OCI-LY1 (cell line): ENCODE measurements around the gene MYO16.

Experiments
- H2AFZ ChIP-seq: fragments of 200-600 bp; sonication (generic), shearing (Covaris generic); 2 replicates; pipeline ENCODE4 v1.6.0; 2014; ENCODE audit warnings: antibody characterized with exemption, mild to moderate bottlenecking, low read length
- H3F3A ChIP-seq: fragments of 200-600 bp; sonication (generic), shearing (Covaris generic); 2 replicates; pipeline ENCODE4 v1.6.0; 2014; ENCODE audit warnings: mild to moderate bottlenecking, antibody characterized with exemption, low read length, moderate library complexity; ENCODE audit not compliant: insufficient read depth
- H3K27ac ChIP-seq: fragments of 200-600 bp; sonication (generic); 2 replicates; pipeline ENCODE4 v1.5.1; 2014; ENCODE audit warnings: low read length, mixed run types, mild to moderate bottlenecking, low read depth; ENCODE audit not compliant: poor library complexity, severe bottlenecking
- H3K27me3 ChIP-seq: fragments of 200-600 bp; sonication (generic); 2 replicates; pipeline ENCODE4 v1.6.0; 2014; ENCODE audit warnings: antibody characterized with exemption, mild to moderate bottlenecking, low read length, moderate library complexity; ENCODE audit not compliant: insufficient read depth
- H3K36me3 ChIP-seq: fragments of 200-600 bp; sonication (generic); 2 replicates; pipeline ENCODE4 v1.6.1; 2014; ENCODE audit warnings: mild to moderate bottlenecking, antibody characterized with exemption, low read length, moderate library complexity, mixed read lengths; ENCODE audit not compliant: insufficient read depth
- H3K4me1 ChIP-seq: fragments of 200-600 bp; sonication (generic); 2 replicates; pipeline ENCODE4 v1.5.1; 2014; ENCODE audit warnings: mild to moderate bottlenecking, low read length, moderate library complexity; ENCODE audit not compliant: insufficient read depth, severe bottlenecking
- H3K4me2 ChIP-seq: fragments of 200-600 bp; sonication (generic), shearing (Covaris generic); 2 replicates; pipeline ENCODE4 v1.6.1; 2014; ENCODE audit warnings: low read length
- H3K4me3 ChIP-seq: fragments of 200-600 bp; sonication (generic); 2 replicates; pipeline ENCODE4 v1.5.1; 2014; ENCODE audit warnings: low read length, low read depth, mild to moderate bottlenecking, mixed read lengths; ENCODE audit not compliant: poor library complexity, severe bottlenecking
- H3K79me2 ChIP-seq: fragments of 200-600 bp; shearing (Covaris generic); 2 replicates; pipeline ENCODE4 v1.6.1; 2016; ENCODE audit warnings: mixed run types, low read length, mixed read lengths; ENCODE audit not compliant: insufficient read depth
- H3K9ac ChIP-seq: fragments of 200-600 bp; sonication (generic), shearing (Covaris generic); 2 replicates; pipeline ENCODE4 v1.6.1; 2014; ENCODE audit warnings: mild to moderate bottlenecking, low read length, mixed read lengths
- H3K9me2 ChIP-seq: fragments of 200-600 bp; sonication (generic), shearing (Covaris generic); 2 replicates; pipeline ENCODE4 v1.6.1; 2014; ENCODE audit warnings: low read depth, mild to moderate bottlenecking, low read length, mixed read lengths
- H3K9me3 ChIP-seq: fragments of 200-600 bp; shearing (Covaris generic); 2 replicates; pipeline ENCODE4 v1.6.1; 2014; ENCODE audit warnings: low read length, mixed read lengths
- H4K20me1 ChIP-seq: fragments of 200-600 bp; sonication (generic), shearing (Covaris generic); 2 replicates; pipeline ENCODE4 v1.6.0; 2016; ENCODE audit warnings: mild to moderate bottlenecking, low read length; ENCODE audit not compliant: insufficient read depth
- EZH2 ChIP-seq: fragments of 200-600 bp; sonication (generic), shearing (Covaris generic); IDR thresholded peaks from 2 replicates; pipeline ENCODE4 v1.8.0; 2017; ENCODE audit warnings: borderline replicate concordance, mixed run types, mild to moderate bottlenecking, antibody characterized with exemption, low read length, moderate library complexity, mixed read lengths
- TF ChIP-seq, protein P1 (sequence below): fragments of 200-600 bp; sonication (generic), shearing (Covaris generic); IDR thresholded peaks from 2 replicates; pipeline ENCODE4 v1.5.1; 2017; ENCODE audit warnings: mild to moderate bottlenecking, antibody characterized with exemption, low read length, moderate library complexity, mixed read lengths

Gene MYO16

DNA sequence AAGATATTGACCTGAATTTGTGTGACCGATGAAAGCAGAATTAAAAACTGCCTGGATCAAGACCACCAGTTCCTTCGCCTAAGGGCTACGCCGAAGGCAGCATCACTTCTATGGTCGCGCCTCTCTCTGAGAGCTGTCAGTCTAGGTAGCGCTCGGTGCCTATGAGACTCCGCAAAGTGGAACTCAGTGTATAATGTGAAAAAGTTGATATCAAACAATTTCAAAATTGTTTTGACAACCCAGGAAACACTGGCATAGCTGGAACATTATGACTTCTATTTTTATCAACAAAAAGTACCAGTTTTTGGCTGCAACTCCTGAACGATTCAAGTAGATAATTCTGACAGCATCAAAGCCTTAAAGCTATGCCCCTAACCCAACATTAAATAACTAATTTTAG is 223.6 kb downstream of the MYO16 start:
- H3K4me2 ChIP-seq: no peak overlapping the region
- H3K27me3 ChIP-seq: no peaks in the 10 kb centered on the region
- H3K79me2 ChIP-seq: no peaks in the 10 kb centered on the region
- H3F3A ChIP-seq: no peaks in the 10 kb centered on the region
- no peak overlapping the region for H3K4me3 ChIP-seq
- no peaks in the 10 kb centered on the region for H3K4me1 ChIP-seq
- no peak overlapping the region for H2AFZ ChIP-seq
- no peaks in the 10 kb centered on the region for H3K36me3 ChIP-seq
- no peak overlapping the region for H3K9ac ChIP-seq
- H4K20me1 ChIP-seq: no peaks in the 10 kb centered on the region
- TF ChIP-seq, protein P1, sequence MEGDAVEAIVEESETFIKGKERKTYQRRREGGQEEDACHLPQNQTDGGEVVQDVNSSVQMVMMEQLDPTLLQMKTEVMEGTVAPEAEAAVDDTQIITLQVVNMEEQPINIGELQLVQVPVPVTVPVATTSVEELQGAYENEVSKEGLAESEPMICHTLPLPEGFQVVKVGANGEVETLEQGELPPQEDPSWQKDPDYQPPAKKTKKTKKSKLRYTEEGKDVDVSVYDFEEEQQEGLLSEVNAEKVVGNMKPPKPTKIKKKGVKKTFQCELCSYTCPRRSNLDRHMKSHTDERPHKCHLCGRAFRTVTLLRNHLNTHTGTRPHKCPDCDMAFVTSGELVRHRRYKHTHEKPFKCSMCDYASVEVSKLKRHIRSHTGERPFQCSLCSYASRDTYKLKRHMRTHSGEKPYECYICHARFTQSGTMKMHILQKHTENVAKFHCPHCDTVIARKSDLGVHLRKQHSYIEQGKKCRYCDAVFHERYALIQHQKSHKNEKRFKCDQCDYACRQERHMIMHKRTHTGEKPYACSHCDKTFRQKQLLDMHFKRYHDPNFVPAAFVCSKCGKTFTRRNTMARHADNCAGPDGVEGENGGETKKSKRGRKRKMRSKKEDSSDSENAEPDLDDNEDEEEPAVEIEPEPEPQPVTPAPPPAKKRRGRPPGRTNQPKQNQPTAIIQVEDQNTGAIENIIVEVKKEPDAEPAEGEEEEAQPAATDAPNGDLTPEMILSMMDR: no peak
- no peak for TF ChIP-seq EZH2
- H3K27ac ChIP-seq: no peak overlapping the region
- no peaks in the 10 kb centered on the region for H3K9me2 ChIP-seq
- H3K9me3 ChIP-seq: no peaks in the 10 kb centered on the region

DNA sequence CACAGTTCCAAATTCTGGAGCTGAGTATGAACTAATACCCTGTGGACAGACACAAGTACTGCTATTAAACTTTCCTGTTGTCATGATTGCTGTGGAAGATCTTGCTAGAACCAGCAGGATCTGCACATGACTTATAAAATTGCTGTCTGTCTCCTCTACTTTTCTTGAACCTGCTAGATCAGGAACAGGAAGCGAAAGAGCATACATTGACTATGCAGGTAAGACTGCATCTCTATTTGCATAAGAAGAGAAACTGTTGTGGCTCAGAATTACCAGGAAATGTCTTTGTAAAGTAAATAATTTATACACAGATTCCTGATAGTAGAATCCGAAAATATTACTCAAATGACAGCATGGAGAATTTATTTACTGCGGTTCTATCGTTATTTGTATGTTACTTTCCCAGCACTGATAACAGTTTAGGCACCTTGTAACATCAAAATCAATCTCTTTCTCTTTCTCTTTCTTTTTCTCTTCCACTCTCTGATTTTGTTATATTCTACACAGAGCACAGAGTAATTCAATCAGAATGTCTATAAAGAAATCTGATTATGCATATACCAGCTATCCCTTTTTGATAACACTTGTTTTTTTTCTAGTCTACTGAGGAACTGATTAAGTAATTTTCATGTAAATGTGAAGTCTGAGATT is 226.5 kb downstream of the MYO16 start:
- Histone ChIP-seq H3F3A (no peaks in the 10 kb centered on the region), H3K9me3 (no peaks in the 10 kb centered on the region), H3K36me3 (no peaks in the 10 kb centered on the region), H3K27me3 (no peaks in the 10 kb centered on the region), H3K9ac (no peak overlapping the region), H3K27ac (no peak overlapping the region), H3K4me1 (no peaks in the 10 kb centered on the region), H3K4me2 (no peak overlapping the region), H3K9me2 (no peaks in the 10 kb centered on the region), H4K20me1 (no peaks in the 10 kb centered on the region), H2AFZ (no peak overlapping the region), H3K79me2 (no peaks in the 10 kb centered on the region), H3K4me3 (no peak overlapping the region)
- TF ChIP-seq, protein P1: no peak
- TF ChIP-seq EZH2: no peak

- no peaks in the 10 kb centered on the region for H3K9me3 ChIP-seq
- TF ChIP-seq, protein P1: no peak
- TF ChIP-seq EZH2: no peak
- no peaks in the 10 kb centered on the region for H3K9me2 ChIP-seq
- H4K20me1 ChIP-seq: no peaks in the 10 kb centered on the region
- H3K27me3 ChIP-seq: no peaks in the 10 kb centered on the region
- H2AFZ ChIP-seq: no peak overlapping the region
- H3K4me2 ChIP-seq: no peak overlapping the region
- no peaks in the 10 kb centered on the region for H3K4me1 ChIP-seq
- H3K4me3 ChIP-seq: no peak overlapping the region
- no peaks in the 10 kb centered on the region for H3K36me3 ChIP-seq
- no peak overlapping the region for H3K9ac ChIP-seq
- H3K27ac ChIP-seq: no peak overlapping the region
- no peaks in the 10 kb centered on the region for H3F3A ChIP-seq
- H3K79me2 ChIP-seq: no peaks in the 10 kb centered on the region
Observed at GRCh38 chr13:108858676-108859075, 229.3 kb downstream of the MYO16 start.
